ENCODE results near the gene CHRM5.
"Not testable (repeated sequence)": the region's sequence is repeated elsewhere in the genome, so short reads cannot be mapped to it uniquely, and the experiment has no call there.

Gene CHRM5

GRCh38 chr15:34038023-34038870, 70.0 kb downstream of the CHRM5 start:
- peak overlapping the region; percentile 62 for H3K27ac ChIP-seq (ENCODE audit: insufficient read depth, low read length, poor library complexity, severe bottlenecking)
- no peaks in the 10 kb centered on the region for H3K27me3 ChIP-seq (replicated peaks; ENCODE audit: control insufficient read depth, insufficient read depth, low read length, poor library complexity, severe bottlenecking)
- H3K4me3 ChIP-seq (ENCODE audit: insufficient read depth, low read depth, low read length, poor library complexity, severe bottlenecking) = peak overlapping the region; percentile 62
- peak; percentile 35 to 56 (median 47) for DNase-seq
- no peaks in the 10 kb centered on the region for H3K4me1 ChIP-seq (ENCODE audit: control insufficient read depth, insufficient read depth, low read length, poor library complexity, severe bottlenecking)
- no peaks in the 10 kb centered on the region for H3K36me3 ChIP-seq (ENCODE audit: control insufficient read depth, insufficient read depth, low read length)
- no peaks in the 10 kb centered on the region for H3K9me3 ChIP-seq (ENCODE audit: control insufficient read depth, low read length)

GRCh38 chr15:34038871-34039789, 70.8 kb downstream of the CHRM5 start, which contains the start of gene AVEN:
Gene AVEN (minus strand): TSS chr15:34039204. CDS start chr15:34039046, 158 bp downstream.
- Histone ChIP-seq H3K9me3 (ENCODE audit: control insufficient read depth, low read length) (no peaks in the 10 kb centered on the region), H3K4me3 (ENCODE audit: insufficient read depth, low read depth, low read length, poor library complexity, severe bottlenecking) (peak within 1 kb of the TSS; percentile 62), H3K36me3 (ENCODE audit: control insufficient read depth, insufficient read depth, low read length) (no peaks in the 10 kb centered on the region), H3K4me1 (ENCODE audit: control insufficient read depth, insufficient read depth, low read length, poor library complexity, severe bottlenecking) (no peaks in the 10 kb centered on the region), H3K27me3 (replicated peaks; ENCODE audit: control insufficient read depth, insufficient read depth, low read length, poor library complexity, severe bottlenecking) (no peaks in the 10 kb centered on the region), H3K27ac (ENCODE audit: insufficient read depth, low read length, poor library complexity, severe bottlenecking) (peak within 1 kb of the TSS; percentile 62)
- peak; percentile 20 to 44 (median 24) for DNase-seq

- H3K27ac ChIP-seq (ENCODE audit: insufficient read depth, low read length, poor library complexity, severe bottlenecking) = no peak overlapping the region
- H3K4me1 ChIP-seq (ENCODE audit: control insufficient read depth, insufficient read depth, low read length, poor library complexity, severe bottlenecking) = no peaks in the 10 kb centered on the region
- H3K4me3 ChIP-seq (ENCODE audit: insufficient read depth, low read depth, low read length, poor library complexity, severe bottlenecking) = peak overlapping the region; percentile 35
- no peaks in the 10 kb centered on the region for H3K36me3 ChIP-seq (ENCODE audit: control insufficient read depth, insufficient read depth, low read length)
- no peaks in the 10 kb centered on the region for H3K27me3 ChIP-seq (replicated peaks; ENCODE audit: control insufficient read depth, insufficient read depth, low read length, poor library complexity, severe bottlenecking)
- H3K9me3 ChIP-seq (ENCODE audit: control insufficient read depth, low read length) = no peaks in the 10 kb centered on the region
- no peak for DNase-seq
These were observed 71.5 kb downstream of the CHRM5 start for GRCh38 chr15:34039790-34040113.

GRCh38 chr15:34043391-34043790, 75.1 kb downstream of the CHRM5 start:
- Histone ChIP-seq H3K27me3 (replicated peaks; ENCODE audit: control insufficient read depth, insufficient read depth, low read length, poor library complexity, severe bottlenecking) (no peaks in the 10 kb centered on the region), H3K36me3 (ENCODE audit: control insufficient read depth, insufficient read depth, low read length) (no peaks in the 10 kb centered on the region), H3K9me3 (ENCODE audit: control insufficient read depth, low read length) (no peaks in the 10 kb centered on the region), H3K27ac (ENCODE audit: insufficient read depth, low read length, poor library complexity, severe bottlenecking) (no peak overlapping the region), H3K4me3 (ENCODE audit: insufficient read depth, low read depth, low read length, poor library complexity, severe bottlenecking) (no peak overlapping the region), H3K4me1 (ENCODE audit: control insufficient read depth, insufficient read depth, low read length, poor library complexity, severe bottlenecking) (no peaks in the 10 kb centered on the region)
- DNase-seq = no peak

- Histone ChIP-seq H3K9me3 (ENCODE audit: control insufficient read depth, low read length) (no peaks in the 10 kb centered on the region), H3K27me3 (replicated peaks; ENCODE audit: control insufficient read depth, insufficient read depth, low read length, poor library complexity, severe bottlenecking) (no peaks in the 10 kb centered on the region), H3K27ac (ENCODE audit: insufficient read depth, low read length, poor library complexity, severe bottlenecking) (no peak overlapping the region), H3K4me3 (ENCODE audit: insufficient read depth, low read depth, low read length, poor library complexity, severe bottlenecking) (no peak overlapping the region), H3K36me3 (ENCODE audit: control insufficient read depth, insufficient read depth, low read length) (no peaks in the 10 kb centered on the region), H3K4me1 (ENCODE audit: control insufficient read depth, insufficient read depth, low read length, poor library complexity, severe bottlenecking) (no peaks in the 10 kb centered on the region)
- DNase-seq = no peak
These were observed 75.5 kb downstream of the CHRM5 start for GRCh38 chr15:34043813-34044212.

GRCh38 chr15:34046471-34047145, 78.3 kb downstream of the CHRM5 start:
- Histone ChIP-seq H3K27ac (ENCODE audit: insufficient read depth, low read length, poor library complexity, severe bottlenecking) (no peak overlapping the region), H3K9me3 (ENCODE audit: control insufficient read depth, low read length) (no peaks in the 10 kb centered on the region), H3K27me3 (replicated peaks; ENCODE audit: control insufficient read depth, insufficient read depth, low read length, poor library complexity, severe bottlenecking) (no peaks in the 10 kb centered on the region), H3K4me1 (ENCODE audit: control insufficient read depth, insufficient read depth, low read length, poor library complexity, severe bottlenecking) (no peaks in the 10 kb centered on the region), H3K4me3 (ENCODE audit: insufficient read depth, low read depth, low read length, poor library complexity, severe bottlenecking) (no peak overlapping the region), H3K36me3 (ENCODE audit: control insufficient read depth, insufficient read depth, low read length) (no peaks in the 10 kb centered on the region)
- DNase-seq = no peak

- Histone ChIP-seq H3K4me1 (ENCODE audit: control insufficient read depth, insufficient read depth, low read length, poor library complexity, severe bottlenecking) (no peaks in the 10 kb centered on the region), H3K27me3 (replicated peaks; ENCODE audit: control insufficient read depth, insufficient read depth, low read length, poor library complexity, severe bottlenecking) (no peaks in the 10 kb centered on the region), H3K36me3 (ENCODE audit: control insufficient read depth, insufficient read depth, low read length) (no peaks in the 10 kb centered on the region), H3K4me3 (ENCODE audit: insufficient read depth, low read depth, low read length, poor library complexity, severe bottlenecking) (no peak overlapping the region), H3K27ac (ENCODE audit: insufficient read depth, low read length, poor library complexity, severe bottlenecking) (no peak overlapping the region), H3K9me3 (ENCODE audit: control insufficient read depth, low read length) (no peaks in the 10 kb centered on the region)
- DNase-seq = no peak
These were observed 79.8 kb downstream of the CHRM5 start for GRCh38 chr15:34047893-34048775.

GRCh38 chr15:34049112-34049511, 80.8 kb downstream of the CHRM5 start:
- H3K4me1 ChIP-seq (ENCODE audit: control insufficient read depth, insufficient read depth, low read length, poor library complexity, severe bottlenecking) = no peaks in the 10 kb centered on the region
- no peaks in the 10 kb centered on the region for H3K9me3 ChIP-seq (ENCODE audit: control insufficient read depth, low read length)
- H3K4me3 ChIP-seq (ENCODE audit: insufficient read depth, low read depth, low read length, poor library complexity, severe bottlenecking) = no peak overlapping the region
- H3K27ac ChIP-seq (ENCODE audit: insufficient read depth, low read length, poor library complexity, severe bottlenecking) = no peak overlapping the region
- DNase-seq = no peak
- H3K27me3 ChIP-seq (replicated peaks; ENCODE audit: control insufficient read depth, insufficient read depth, low read length, poor library complexity, severe bottlenecking) = no peaks in the 10 kb centered on the region
- no peaks in the 10 kb centered on the region for H3K36me3 ChIP-seq (ENCODE audit: control insufficient read depth, insufficient read depth, low read length)

- DNase-seq; H3K27ac ChIP-seq (ENCODE audit: insufficient read depth, low read length, poor library complexity, severe bottlenecking); H3K4me3 ChIP-seq (ENCODE audit: insufficient read depth, low read depth, low read length, poor library complexity, severe bottlenecking); H3K36me3 ChIP-seq (ENCODE audit: control insufficient read depth, insufficient read depth, low read length); H3K9me3 ChIP-seq (ENCODE audit: control insufficient read depth, low read length); H3K27me3 ChIP-seq (replicated peaks; ENCODE audit: control insufficient read depth, insufficient read depth, low read length, poor library complexity, severe bottlenecking); H3K4me1 ChIP-seq (ENCODE audit: control insufficient read depth, insufficient read depth, low read length, poor library complexity, severe bottlenecking): not testable (repeated sequence)
These were observed 82.1 kb downstream of the CHRM5 start for GRCh38 chr15:34050385-34050784.
